ENCODE data around the gene PRKRIP1. TPM values are rescaled to one million over a fixed set of nuclear protein-coding genes. Genes with fewer than 3 reads are reported as not detected.

PRKRIP1 gene
- polyA plus RNA-seq, 3 donors = 6.6 to 27.0 (median 7.4) TPM

GRCh38 chr7:102457352-102457924 lies 61.3 kb downstream of the PRKRIP1 start:
- no peak overlapping the region for H2AFZ ChIP-seq (ENCODE audit: insufficient read depth, low read depth, low read length, poor library complexity, severe bottlenecking)
- DNase-seq = no peak
- H4K20me1 ChIP-seq (ENCODE audit: insufficient read depth, low read length) = no peaks in the 10 kb centered on the region
- TF ChIP-seq CTCF (IDR thresholded peaks at IDR 0.05) = no peak
- intact Hi-C loops (cut with micrococcal nuclease) = loop anchor here in 1 of 2 donors (10.0 kb wide), 1 partner anchor 173 kb away; the partner anchor contains the start of gene SH2B2
- no peaks in the 10 kb centered on the region for H3K27me3 ChIP-seq (ENCODE audit: control insufficient read depth in 2 of 2, insufficient read depth in 2 of 2, low read length in 2 of 2)
- H3K9ac ChIP-seq (ENCODE audit: insufficient read depth, low read length, poor library complexity, severe bottlenecking) = no peak overlapping the region
- Mint-ChIP-seq H3K4me1 (peaks cover under 1% of the 10 kb centered on the region), H3K27ac (no peak overlapping the region), H3K4me3 (no peak overlapping the region), H3K27me3 (ENCODE audit: low read depth in 3 of 3) (no peaks in the 10 kb centered on the region), H3K9me3 (no peaks in the 10 kb centered on the region), H3K36me3 (peaks cover 26 to 58% of the 10 kb centered on the region in 2 donors)
- H3K4me3 ChIP-seq (replicated peaks in 1 of 3; ENCODE audit: low read depth in 2 of 3, low read length in 3 of 3) = no peak overlapping the region
- H3K36me3 ChIP-seq (replicated peaks in 1 of 2; ENCODE audit: control insufficient read depth in 1 of 2, insufficient read depth in 2 of 2, low read length in 2 of 2) = peaks cover 33 to 44% of the 10 kb centered on the region in 2 donors
- H3K9me3 ChIP-seq (replicated peaks in 1 of 2; ENCODE audit: control insufficient read depth in 1 of 2, insufficient read depth in 1 of 2, low read length in 2 of 2) = no peaks in the 10 kb centered on the region
- H3K4me1 ChIP-seq (ENCODE audit: control insufficient read depth in 1 of 2, insufficient read depth in 2 of 2, low read length in 2 of 2) = no peaks in the 10 kb centered on the region
- 95% methylated on average over 27 of the region's 40 CpGs for WGBS (ENCODE audit: insufficient coverage)
- H3K79me2 ChIP-seq (ENCODE audit: insufficient read depth, low read length) = peaks cover 7% of the 10 kb centered on the region
- H3K27ac ChIP-seq (ENCODE audit: low read depth in 1 of 2, low read length in 2 of 2) = no peak overlapping the region
- H3K4me2 ChIP-seq (replicated peaks; ENCODE audit: extremely low read depth, low read length, poor library complexity, severe bottlenecking) = no peak overlapping the region

GRCh38 chr7:102459221-102459844 lies 63.2 kb downstream of the PRKRIP1 start:
- Mint-ChIP-seq H3K9me3 (no peaks in the 10 kb centered on the region), H3K27me3 (ENCODE audit: low read depth in 3 of 3) (no peaks in the 10 kb centered on the region), H3K36me3 (peaks cover 26 to 58% of the 10 kb centered on the region in 2 donors), H3K4me3 (no peak overlapping the region), H3K27ac (peak overlapping the region in 1 of 7 donors; percentile 31), H3K4me1 (peaks cover 13% of the 10 kb centered on the region)
- H3K9ac ChIP-seq (ENCODE audit: insufficient read depth, low read length, poor library complexity, severe bottlenecking) = no peak overlapping the region
- H3K27me3 ChIP-seq (ENCODE audit: control insufficient read depth in 2 of 2, insufficient read depth in 2 of 2, low read length in 2 of 2) = no peaks in the 10 kb centered on the region
- H4K20me1 ChIP-seq (ENCODE audit: insufficient read depth, low read length) = no peaks in the 10 kb centered on the region
- H3K27ac ChIP-seq (ENCODE audit: low read depth in 1 of 2, low read length in 2 of 2) = no peak overlapping the region
- no peak for DNase-seq
- H3K79me2 ChIP-seq (ENCODE audit: insufficient read depth, low read length) = peaks cover 26% of the 10 kb centered on the region
- H3K36me3 ChIP-seq (replicated peaks in 1 of 2; ENCODE audit: control insufficient read depth in 1 of 2, insufficient read depth in 2 of 2, low read length in 2 of 2) = peaks cover 33 to 44% of the 10 kb centered on the region in 2 donors
- intact Hi-C loops (cut with micrococcal nuclease) = loop anchor here in 1 of 2 donors (10.0 kb wide), 1 partner anchor 175 kb away; the partner anchor contains the start of gene SH2B2
- H3K4me3 ChIP-seq (replicated peaks in 1 of 3; ENCODE audit: low read depth in 2 of 3, low read length in 3 of 3) = no peak overlapping the region
- TF ChIP-seq CTCF (IDR thresholded peaks at IDR 0.05) = no peak
- peaks cover 9% of the 10 kb centered on the region in 2 donors for H3K4me1 ChIP-seq (ENCODE audit: control insufficient read depth in 1 of 2, insufficient read depth in 2 of 2, low read length in 2 of 2)
- no peaks in the 10 kb centered on the region for H3K9me3 ChIP-seq (replicated peaks in 1 of 2; ENCODE audit: control insufficient read depth in 1 of 2, insufficient read depth in 1 of 2, low read length in 2 of 2)
- no peak overlapping the region for H3K4me2 ChIP-seq (replicated peaks; ENCODE audit: extremely low read depth, low read length, poor library complexity, severe bottlenecking)
- over 99% methylated on average over 10 of the region's 24 CpGs for WGBS (ENCODE audit: insufficient coverage)
- no peak overlapping the region for H2AFZ ChIP-seq (ENCODE audit: insufficient read depth, low read depth, low read length, poor library complexity, severe bottlenecking)

Measured in CD14-positive monocyte (primary cell).